GM19035 (cell line): ENCODE data around the gene VPS51.
A peak's percentile ranks its signal among the peaks of the same experiment; 100 is the strongest.

Source experiments
- ATAC-seq: cut with Tn5 transposase; IDR thresholded peaks from one replicate; pipeline ENCODE4 v1.9.1; 2021; ENCODE audit not compliant: unreplicated experiment

VPS51 gene

DNA sequence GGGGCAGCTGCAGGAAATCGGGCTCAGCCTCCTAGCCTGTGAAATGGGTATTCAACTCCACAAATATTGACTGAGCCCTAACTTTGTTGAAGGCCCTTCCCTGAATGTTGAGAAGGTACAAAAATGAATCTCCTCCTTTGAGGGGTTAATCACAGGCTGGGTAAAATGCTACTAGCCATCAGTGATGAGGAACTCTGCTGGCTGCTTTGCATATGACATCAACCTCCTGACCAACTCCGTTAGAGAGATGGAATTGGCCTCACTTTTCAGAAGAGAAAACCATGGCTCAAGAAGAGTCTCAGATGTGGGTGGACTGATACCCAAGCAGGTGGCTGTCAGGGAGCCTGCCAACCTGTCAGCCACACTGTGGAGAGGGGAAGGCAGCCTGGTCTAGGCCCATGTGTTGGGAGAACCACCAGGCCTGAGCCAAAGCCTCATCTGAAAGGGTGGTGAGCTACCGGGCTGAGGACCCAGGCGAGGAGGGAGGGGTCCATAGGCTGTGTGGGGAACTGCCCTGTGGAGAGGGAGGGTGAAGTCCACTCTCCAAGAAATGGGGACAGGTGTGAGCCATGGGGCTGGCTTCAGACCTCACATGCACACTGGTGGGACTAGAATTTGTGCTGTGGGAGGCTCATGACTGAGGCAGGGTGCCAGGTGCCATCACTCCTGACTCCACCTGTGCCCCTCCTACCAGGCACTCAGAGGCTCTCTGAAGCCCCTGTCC, 23.9 kb upstream of the VPS51 start:
- no peak for ATAC-seq

DNA sequence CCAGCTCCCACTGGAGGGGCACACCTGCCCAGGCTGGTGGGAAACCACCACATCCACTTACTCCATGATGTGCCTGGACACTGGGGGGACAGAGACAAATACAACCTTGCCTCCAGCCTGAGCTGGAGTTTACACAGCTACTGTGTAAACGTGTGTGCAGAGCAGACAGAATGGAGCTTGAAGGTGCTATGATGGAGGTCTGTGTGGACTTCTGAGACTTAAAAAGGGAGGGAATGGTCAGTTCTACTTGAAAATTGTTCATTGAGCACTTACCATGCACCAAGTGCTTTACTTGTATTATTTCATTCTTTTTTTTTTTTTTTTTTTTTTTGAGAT, 23.4 kb upstream of the VPS51 start:
- no peak for ATAC-seq

GRCh38 chr11:65077451-65077850, 18.6 kb upstream of the VPS51 start:
- no peak for ATAC-seq

GRCh38 chr11:65078151-65078550, 17.9 kb upstream of the VPS51 start:
- ATAC-seq = no peak

DNA sequence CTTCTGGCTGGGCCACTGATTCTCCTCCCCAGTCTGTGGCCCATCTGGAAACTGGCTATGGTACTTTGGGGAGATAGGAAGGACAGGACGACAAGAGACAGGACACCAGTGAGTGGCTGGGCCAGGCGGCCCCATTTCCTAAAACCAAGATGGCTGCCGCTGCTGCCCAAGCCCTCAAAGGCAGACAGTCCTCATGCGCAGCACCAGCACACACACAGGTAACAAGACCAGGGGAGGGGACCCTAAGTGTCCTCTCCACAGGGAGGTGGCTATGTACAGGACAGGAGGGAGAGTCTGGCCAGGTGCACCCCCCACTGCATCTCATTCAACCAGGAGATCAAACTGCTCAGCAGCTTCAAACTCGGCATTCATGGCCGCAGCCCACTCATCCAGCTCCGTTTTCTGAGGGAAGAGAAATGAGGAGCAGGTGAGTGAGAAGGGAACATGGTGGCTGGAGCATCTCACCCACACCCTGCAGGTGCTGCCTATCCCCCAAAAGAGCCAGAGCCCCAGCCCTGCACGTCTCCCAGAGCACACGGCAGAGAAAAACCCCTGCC, 17.1 kb upstream of the VPS51 start:
- ATAC-seq = no peak

DNA sequence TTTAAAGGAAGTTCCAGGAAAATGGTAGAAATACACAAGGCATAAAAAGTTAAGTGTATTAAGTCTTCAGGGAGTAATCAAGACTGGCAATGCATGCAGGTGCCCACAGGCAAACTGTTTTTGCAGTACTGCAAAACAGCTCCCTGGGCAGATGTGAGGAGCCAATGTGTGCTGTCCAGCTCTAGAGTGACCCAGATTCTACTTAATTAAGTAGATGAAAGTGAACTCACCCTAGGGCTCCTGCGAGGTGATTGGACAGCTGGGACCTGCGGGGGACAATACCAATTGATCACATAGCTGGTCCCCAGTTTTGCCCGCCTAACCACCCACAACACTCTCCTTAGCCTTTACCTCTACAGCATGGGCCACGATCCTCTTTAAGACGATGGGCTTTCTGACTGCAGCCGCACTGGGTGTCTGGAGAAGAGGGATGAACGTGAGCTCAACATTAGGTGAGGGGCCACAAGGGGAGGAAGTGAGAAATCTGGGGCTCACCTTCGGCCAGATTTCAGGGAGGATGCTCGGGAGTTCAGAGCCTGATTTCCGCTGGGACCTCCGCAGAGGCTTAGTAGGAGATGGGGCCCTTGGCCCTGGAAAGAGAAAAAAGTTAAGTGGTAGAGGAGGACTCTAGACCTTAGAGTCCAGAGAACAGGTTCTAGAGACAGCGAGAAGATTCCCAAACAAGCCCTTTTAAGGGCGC, 12.7 kb upstream of the VPS51 start:
- peak; percentile 18 for ATAC-seq

DNA sequence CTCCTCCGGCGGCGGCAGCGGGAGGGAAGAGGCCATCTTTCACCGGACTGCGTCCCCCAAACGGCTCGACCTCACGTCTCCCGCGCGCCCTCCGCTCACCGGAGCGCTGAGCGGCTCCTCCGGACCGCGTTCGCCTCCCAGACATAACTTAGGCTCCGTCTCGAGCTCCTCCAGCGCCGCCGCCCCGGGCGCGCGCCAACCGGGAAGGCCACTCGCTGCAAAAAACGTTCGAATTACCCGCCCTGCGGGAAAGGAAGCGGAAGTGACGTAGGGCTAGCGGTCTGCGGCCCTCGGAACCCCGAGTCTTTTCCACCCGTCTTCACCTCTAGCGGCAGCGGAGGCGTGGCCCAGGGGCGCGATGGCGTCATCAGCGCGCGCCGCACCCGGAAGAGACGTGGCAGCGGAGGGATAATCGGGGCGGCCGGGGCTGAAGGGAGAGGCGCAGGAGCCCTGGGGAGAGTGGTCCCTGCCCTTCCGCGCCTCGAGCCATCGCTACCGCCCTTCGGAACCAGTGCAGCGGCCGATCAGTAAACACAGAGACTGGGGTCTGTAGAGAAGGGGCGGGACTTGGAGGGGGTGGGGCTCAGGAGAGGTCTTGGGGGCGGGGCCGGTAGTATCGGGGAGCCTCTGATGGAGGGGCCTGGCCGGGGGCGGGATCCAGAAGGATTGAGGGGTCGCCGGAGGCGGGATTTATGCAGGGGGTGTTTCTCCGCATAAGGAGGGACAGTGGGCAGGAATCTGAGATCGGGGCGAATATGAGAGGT, 12.0 kb upstream of the VPS51 start, which contains the start of the genes CDCA5 and ZFPL1:
Gene CDCA5, minus strand, starts transcription at position 207 of the 764 bp plus-strand sequence. Its CDS starts 62 bp downstream, at position 145.
Gene ZFPL1, plus strand, starts transcription at position 389 of the 764 bp plus-strand sequence. CDS start 477 bp downstream, outside the sequence.
- ATAC-seq = peak; percentile 88

- ATAC-seq = peak; percentile 6
These were observed 11.2 kb upstream of the VPS51 start for GRCh38 chr11:65084598-65085375.

- ATAC-seq = no peak
These were observed 10.6 kb upstream of the VPS51 start for GRCh38 chr11:65085446-65085845.

- no peak for ATAC-seq
These were observed 9.2 kb upstream of the VPS51 start for GRCh38 chr11:65086809-65087208.

GRCh38 chr11:65087216-65087615, 8.8 kb upstream of the VPS51 start:
- no peak for ATAC-seq

GRCh38 chr11:65087827-65088226, 8.2 kb upstream of the VPS51 start:
- no peak for ATAC-seq

DNA sequence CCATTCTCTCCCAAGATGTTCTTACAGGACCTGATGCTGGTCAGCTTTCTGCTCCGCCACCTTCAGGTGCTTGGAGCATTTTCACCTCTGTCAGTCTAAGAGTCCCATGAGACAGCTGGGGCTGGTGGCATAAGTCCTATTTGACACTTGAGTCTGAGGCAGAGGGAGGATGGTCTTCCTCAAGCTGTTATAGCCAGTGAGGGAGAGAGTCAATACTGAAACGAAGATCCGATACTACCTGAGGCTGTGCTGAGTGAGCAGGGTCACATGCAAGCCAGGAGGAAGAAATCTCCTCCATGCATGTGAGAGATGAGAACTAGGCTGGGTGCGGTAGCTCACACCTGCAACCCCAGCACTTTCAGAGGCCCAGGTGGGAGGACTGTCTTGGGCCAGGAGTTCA, 6.4 kb upstream of the VPS51 start:
- ATAC-seq = no peak

GRCh38 chr11:65090628-65091027, 5.4 kb upstream of the VPS51 start:
- ATAC-seq = no peak

GRCh38 chr11:65095427-65095826, 587 bp upstream of the VPS51 start:
- ATAC-seq = no peak

- no peak for ATAC-seq
These were observed 912 bp downstream of the VPS51 start for GRCh38 chr11:65096926-65097325.

GRCh38 chr11:65100674-65101350, 4.8 kb downstream of the VPS51 start:
- no peak for ATAC-seq

GRCh38 chr11:65102142-65103095, 6.4 kb downstream of the VPS51 start:
- ATAC-seq = no peak

DNA sequence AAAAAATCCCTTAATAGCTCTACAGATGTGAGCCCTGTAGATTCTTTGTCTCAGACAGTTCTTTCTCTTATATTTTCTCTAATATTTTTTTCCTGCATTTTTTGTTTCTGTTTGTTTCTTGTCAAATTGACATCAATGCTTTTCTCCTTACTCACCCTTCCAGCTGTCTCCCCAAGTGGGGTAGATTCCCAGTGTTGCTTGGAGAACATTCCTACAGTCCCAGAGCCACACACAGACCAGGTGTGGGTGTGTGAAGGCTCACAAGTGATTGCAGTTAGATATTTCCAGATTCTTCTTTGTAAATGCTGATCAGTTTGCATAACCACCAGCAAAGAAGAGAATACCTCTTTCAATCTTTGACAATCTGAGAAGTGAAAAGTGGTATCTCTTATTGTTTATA, 7.5 kb downstream of the VPS51 start:
- ATAC-seq = no peak
